ENCODE data around the gene PTPRG.

- TF ChIP-seq CTCF (conservative IDR thresholded peaks at IDR 0.05; ENCODE audit: low read depth in 2 of 2) (no peak), NANOG (IDR thresholded peaks at IDR 0.05; ENCODE audit: borderline replicate concordance) (no peak), REST (IDR thresholded peaks at IDR 0.05; ENCODE audit: unreplicated experiment) (no peak), EZH2 (IDR thresholded peaks at IDR 0.05; ENCODE audit: low read depth, unreplicated experiment) (no peak), EZH2phosphoT487 (IDR thresholded peaks at IDR 0.05; ENCODE audit: unreplicated experiment) (no peak), CREB1 (CRISPR knock-in tag; IDR thresholded peaks at IDR 0.05; ENCODE audit: low read depth) (no peak), POLR2AphosphoS5 (IDR thresholded peaks at IDR 0.05; ENCODE audit: low read depth) (no peak), STAT1 (IDR thresholded peaks at IDR 0.05; ENCODE audit: unreplicated experiment) (no peak), JUNB (IDR thresholded peaks at IDR 0.05; ENCODE audit: unreplicated experiment) (no peak)
Measured at GRCh38 chr3:62253971-62254370, 692.6 kb downstream of the PTPRG start.

Measured in GM23338 (cell line).